ENCODE data around the gene ASIC3.

The ASIC3 gene

GRCh38 chr7:151070574-151070960, 22.2 kb downstream of the ASIC3 start:
- no peak for DNase-seq (ENCODE audit: low read depth in 2 of 2)

- no peak for DNase-seq (ENCODE audit: low read depth in 2 of 2)
Measured at GRCh38 chr7:151071032-151071866, 22.9 kb downstream of the ASIC3 start.

DNA sequence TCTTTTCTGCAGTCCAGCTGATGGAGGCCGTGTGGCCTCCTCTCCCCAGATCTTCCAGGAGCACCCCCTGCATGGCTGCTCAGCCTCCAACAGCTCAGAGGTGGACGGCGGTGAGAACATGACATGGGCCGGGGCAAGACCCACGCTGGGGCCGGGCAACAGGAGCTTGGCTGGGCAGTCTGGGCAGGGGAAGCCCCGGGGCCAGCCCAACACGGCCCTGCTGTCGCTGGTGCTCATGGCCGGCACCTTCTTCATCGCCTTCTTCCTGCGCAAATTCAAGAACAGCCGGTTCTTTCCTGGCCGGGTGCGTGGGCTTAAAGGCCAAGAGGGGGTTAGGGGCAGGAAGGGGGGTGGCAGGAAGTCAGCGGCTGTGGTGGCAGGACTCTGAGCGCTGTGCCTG, 25.7 kb downstream of the ASIC3 start:
- no peak for DNase-seq (ENCODE audit: low read depth in 2 of 2)

DNA sequence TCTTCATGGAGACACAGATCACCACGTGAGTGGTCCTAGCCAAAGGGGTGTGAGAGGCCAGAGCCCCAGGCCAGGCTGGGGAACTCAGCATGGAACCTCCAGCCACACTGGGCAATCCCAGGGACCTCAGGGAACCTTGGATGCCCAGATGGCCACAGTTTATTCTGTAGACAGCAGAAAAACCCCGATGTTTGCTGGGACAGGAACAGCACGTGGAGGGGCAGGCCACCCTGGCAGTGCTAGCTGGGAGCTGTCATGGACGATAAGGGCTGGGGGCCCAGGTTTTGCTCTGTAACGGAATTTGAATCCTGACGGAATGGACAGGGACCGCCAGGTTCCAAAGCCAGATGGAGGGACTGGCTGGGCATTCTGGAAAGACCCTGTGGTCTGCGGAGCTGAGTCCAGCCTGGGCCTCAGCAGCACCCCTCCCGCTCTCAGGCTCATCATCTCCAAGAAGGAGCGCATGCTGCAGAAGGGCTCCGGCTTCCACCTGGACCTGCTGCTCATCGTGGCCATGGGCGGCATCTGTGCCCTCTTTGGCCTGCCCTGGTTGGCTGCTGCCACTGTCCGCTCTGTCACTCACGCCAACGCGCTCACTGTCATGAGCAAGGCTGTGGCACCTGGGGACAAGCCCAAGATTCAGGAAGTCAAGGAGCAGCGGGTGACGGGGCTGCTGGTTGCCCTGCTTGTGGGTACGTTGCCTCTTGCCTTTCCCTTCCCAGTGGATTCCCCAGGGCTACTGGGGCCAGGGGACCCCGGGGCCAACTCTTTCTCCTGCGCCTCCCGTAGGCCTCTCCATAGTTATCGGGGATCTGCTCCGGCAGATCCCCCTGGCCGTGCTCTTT, 26.7 kb downstream of the ASIC3 start:
- DNase-seq (ENCODE audit: low read depth in 2 of 2): no peak

DNA sequence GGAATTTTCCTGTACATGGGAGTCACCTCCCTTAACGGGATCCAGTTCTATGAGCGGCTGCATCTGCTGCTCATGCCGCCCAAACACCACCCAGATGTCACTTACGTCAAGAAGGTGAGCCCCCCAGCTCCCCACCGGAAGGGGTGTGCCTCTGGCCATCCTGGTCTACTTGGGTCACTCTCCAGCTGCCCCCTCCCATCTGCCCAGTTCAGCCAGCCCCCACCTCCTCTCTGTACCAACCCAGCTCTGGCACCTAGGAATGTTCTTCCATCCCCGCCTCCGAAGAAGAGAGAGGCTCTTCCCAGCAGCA, 27.3 kb downstream of the ASIC3 start:
- DNase-seq (ENCODE audit: low read depth in 2 of 2): no peak

DNA sequence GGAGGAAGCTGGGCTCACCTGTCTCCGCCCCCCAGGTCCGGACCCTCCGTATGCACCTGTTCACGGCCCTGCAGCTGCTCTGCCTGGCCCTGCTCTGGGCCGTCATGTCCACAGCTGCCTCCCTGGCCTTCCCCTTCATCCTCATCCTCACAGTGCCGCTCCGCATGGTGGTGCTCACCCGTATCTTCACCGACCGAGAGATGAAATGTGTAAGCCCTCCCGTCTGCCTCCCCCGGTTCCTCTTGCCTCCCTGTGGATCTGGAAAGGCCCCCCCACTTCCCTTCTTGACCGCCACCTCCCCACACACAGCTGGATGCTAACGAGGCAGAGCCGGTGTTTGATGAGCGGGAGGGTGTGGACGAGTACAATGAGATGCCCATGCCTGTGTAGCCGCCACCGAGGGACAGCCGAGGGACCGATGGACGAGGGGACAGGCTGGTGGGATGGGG, 27.7 kb downstream of the ASIC3 start:
- no peak for DNase-seq (ENCODE audit: low read depth in 2 of 2)

GRCh38 chr7:151076863-151077704, 28.8 kb downstream of the ASIC3 start:
- no peak for DNase-seq (ENCODE audit: low read depth in 2 of 2)

DNA sequence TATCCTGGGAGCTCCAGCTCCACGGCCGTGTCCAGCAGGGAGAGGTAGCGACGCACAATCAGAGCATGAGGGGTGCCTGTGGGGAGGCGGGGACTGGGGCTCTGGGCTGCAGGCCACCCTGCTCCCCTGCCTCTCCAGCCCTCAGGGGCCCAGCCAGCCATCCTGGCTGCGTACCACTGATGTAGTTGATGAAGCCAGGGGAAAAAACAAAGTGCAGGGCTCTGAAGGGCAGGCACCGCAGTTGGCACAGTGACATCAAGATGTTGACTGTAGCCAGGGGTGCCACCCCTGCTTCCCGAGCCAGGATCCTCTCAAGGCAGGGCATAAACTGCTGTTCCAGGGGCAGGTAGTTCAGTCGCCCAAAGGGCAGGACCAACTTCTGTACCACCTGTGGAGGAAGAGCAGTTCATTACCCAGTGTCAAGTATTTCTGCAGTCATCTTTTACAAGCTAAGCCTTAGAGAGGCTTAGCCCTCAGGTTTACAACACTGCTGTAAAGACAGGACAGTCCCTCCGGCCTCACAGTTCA, 29.4 kb downstream of the ASIC3 start:
- DNase-seq (ENCODE audit: low read depth in 2 of 2): no peak

DNA sequence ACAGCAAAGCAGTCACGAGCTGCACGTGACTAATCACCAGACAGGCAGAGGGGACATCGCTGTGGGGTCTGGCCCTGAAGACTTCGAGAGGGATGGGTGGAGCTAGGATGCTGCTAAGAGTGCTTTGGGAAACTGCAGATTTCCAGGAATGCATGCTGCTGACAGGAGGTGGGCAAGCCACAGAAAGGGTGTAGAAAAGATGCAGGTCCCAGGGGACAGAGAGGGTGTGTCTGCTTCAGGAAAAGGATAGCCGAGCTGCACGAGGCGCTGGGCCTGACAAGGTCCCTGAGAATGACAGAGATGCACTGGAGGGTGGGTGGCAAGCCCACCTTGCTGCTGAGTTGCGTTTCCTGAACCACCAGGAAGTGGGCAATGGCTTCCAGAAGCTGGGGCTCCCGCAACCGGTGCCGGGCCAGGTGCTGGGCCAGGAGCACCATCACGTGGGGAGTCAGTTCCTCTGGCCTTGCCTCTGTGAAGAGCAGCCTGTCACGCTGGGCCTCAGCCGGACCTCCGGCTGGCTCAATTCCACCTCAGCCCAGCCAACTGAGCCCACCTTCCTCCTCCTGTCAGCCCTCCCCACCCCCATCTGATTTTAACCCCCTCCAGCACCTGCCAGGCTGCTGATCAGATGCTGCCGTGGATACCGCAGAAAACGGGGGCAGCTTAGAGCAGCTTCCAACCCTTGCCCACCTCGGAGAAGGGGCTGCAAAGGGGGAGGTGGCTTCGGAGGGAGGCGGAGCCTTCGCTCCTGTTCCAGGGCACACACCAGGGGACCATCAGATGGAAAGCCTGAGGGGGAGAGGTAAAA, 30.1 kb downstream of the ASIC3 start:
- DNase-seq (ENCODE audit: low read depth in 2 of 2): no peak

DNA sequence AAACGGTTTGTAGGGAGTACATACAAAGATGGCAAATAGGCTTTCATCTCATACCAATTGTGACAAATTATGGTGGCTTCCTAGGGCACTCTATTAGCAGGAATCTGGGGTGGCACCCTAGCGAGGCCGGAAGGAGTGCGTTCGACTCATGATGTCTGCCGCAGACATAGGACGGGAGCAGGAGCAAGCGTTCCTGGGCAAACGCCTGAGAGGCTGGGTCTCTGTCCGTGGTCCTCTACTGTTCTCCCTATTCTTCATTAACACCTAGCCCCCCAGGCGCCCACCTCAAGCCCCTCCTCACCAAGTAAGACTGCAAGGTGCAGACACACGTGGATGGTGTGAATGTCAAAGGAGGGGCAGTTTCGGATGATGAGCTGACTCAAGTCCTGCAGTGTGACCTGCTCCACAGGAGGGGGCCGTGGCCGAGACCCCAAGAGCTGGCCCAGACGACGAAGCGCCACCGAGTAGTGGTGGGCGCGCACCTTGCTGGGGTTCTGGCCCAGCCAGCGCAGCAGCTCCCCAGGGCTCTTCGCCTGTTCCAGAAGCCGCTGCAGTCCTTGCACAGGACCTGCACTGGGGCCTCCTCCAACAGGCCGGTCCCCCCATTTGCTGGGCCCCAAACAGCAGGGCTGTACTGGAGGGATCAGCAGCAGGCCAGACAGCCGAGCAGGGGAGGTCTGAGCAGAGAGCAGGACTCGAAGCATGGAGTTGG, 31.0 kb downstream of the ASIC3 start:
- DNase-seq (ENCODE audit: low read depth in 2 of 2): no peak

- DNase-seq (ENCODE audit: low read depth in 2 of 2): no peak
Measured at GRCh38 chr7:151080067-151080521, 31.8 kb downstream of the ASIC3 start.

DNA sequence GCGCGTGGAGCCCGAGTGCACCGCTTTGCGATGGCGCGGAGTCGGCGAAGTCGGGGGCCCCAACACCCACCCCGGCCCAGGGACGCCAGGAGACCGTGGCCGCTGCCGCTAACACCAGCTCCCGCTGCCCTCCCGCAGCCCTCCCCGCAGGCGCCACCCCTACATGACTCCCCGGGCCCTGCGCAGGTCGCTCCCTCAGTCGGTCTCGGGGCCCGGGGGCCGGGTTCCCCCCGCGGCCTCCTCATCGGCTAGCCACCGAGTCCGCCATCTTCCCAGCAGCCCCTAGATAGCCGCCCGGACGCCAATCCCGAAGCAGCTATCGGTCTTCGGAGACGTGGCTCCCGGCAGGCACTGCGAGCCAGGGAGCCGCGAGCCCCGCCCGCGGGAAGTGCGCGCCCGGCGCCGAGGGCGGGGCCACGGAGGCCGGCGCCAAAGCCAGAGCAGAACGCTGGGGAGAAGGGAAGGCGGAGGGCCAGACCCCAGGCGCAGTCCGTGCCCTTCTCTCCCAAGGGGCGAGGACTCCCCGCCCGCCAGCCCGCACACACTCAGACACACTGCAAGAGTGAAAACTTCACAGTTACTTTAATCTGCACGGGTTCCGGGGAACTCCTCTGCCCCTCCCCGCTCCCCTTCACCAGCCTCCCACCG, 32.3 kb downstream of the ASIC3 start, which contains the start of gene FASTK:
FASTK (minus strand) TSS at position 288 of the 648 bp plus-strand sequence; CDS start at position 245, 43 bp downstream.
- DNase-seq (ENCODE audit: low read depth in 2 of 2): peak; percentile 78 to 80

DNA sequence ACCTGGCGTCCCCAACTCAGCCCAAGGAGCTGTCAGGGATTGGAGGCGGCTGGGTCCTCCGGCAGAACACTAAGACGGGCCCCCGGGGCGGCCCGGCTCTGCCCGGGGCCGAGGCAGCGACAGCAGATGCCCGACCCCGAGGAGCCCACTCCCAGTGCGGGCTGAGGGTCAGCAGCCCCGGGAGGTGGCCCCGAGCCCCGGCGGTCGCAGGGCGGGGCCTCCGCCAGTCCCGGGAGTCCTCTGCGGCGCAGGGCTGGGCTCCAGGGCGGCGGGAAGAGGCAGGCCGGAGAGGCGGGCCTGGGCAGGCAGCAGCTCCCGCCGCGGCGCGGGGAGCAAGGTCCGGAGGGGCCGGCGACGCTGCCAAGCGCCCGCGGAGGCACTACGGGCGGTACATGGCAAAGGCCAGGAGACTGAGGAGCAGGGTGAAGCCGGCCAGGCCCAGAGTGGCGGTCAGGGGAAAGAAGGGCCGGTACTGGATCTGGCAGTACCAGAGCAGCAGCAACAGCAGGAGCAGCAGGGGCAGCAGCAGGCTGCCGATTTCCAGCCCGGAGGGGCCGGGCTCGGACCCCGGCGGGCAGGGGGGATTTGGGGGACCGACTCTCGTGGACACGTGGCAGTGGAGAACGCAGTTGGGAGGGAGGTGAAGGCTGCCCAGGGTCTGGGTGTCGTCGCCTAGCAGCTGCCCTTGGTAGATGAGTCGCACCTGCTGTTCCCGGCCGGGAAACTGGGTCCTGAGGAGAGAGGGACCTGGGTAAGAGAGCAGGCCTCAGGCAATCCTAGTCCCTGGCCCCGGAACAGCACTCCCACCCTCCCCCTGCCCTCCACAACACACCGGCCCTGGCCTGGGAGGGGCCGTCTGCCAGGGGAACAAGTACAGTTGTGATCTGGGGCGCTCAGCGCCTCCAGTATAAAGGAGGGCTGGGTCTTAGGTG, 33.1 kb downstream of the ASIC3 start:
- DNase-seq (ENCODE audit: low read depth in 2 of 2): no peak

DNA sequence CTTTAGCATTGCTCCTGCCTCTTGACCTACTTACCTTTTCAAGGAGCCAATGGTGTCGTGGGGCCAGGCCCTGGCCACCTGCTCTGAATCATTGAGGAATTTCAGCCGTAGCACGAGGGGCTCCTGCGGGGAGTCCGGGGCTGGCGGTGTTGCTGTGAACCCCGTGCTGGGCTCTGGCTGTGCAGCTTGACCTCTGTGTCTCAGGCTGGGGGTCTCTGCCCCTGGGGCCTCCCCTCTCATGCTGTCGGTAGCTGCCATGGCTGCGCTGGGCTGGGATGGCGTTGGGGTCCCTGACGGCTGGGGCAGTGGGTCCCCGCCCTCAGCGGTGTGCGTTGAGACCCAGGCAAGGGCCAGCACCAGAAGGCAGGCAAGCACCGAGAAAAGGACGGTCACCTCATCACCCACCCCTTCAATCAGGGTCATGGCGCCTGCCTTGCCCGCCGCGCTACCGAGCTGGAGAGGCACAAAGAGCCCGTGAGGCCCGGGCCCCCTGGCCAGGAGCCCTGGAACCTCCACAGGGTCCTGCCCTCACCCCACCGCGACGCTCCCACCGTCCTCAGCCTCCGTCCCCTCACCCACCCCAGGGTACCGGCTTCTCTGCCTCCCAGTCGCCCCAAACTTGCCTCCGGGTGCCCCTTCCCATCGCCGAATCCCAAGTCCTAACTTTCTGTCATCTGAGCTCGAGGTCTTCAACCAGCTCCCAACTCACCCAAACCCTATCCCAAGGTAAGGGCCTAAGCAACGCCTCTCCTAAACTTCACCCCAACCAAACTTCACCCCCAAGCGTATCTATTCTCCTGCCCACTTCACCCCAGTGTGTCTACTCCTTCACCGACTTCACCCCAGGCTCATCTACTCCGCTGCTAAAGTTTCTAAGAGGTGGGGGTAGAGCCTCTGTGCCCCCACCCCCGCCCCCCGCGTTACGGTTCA, 34.1 kb downstream of the ASIC3 start:
- DNase-seq (ENCODE audit: low read depth in 2 of 2): no peak

DNA sequence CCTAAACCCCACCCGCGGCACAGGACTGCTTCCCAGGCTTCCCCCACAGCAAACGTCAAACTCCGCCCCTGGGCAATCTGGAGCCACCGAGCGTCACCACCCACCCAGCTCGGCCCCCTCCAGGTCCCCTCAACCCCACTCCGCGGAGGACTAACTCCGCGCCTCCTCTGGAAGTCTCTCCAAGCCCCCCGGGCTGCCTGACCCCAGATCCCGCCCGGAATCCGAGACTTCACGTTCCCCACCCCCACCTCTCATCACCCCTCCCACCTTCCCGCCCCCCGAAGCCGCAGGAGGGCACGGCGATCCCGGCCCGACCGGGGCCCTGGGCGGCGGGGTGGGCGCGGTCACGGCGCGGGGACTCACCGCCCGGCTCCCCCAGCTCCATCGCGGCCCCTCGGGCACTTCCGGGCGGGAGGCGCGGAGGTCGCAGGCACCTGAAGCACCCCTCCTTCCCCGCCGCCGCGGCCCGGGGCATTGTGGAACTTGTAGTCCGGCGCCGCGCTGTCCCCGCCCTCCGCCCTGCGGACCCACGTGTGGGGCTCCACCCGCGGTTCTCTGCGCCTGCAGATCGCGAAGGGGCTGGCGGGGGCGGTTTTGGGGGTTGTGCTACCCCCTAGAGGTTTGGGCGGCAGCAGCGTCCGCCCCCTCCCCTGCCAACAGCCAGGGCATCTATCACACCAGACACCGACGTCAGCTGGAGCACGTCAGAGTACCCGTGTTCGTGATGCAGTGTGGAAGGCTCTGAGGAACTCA, 34.9 kb downstream of the ASIC3 start, which contains the start of gene TMUB1:
TMUB1 (minus strand) TSS at position 423 of the 753 bp plus-strand sequence. CDS start 930 bp downstream, outside the sequence.
- DNase-seq (ENCODE audit: low read depth in 2 of 2): peak; percentile 71 to 74

DNA sequence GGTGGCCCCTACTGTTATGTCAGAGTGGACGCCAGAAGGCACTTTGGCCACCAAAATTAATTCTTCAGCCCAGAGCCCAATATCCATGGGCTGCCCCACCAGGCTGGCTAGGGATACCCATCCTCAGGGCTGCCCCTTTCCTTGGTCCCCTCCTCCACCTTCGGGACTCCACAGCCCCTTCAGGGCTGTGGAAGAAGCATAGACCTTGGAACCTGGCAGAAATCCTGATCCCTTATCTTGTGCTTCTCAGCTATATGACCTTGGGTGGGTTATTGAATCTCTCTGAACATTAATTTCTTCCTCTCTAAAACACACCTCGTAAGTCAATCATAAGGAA, 35.5 kb downstream of the ASIC3 start:
- DNase-seq (ENCODE audit: low read depth in 2 of 2): no peak

DNA sequence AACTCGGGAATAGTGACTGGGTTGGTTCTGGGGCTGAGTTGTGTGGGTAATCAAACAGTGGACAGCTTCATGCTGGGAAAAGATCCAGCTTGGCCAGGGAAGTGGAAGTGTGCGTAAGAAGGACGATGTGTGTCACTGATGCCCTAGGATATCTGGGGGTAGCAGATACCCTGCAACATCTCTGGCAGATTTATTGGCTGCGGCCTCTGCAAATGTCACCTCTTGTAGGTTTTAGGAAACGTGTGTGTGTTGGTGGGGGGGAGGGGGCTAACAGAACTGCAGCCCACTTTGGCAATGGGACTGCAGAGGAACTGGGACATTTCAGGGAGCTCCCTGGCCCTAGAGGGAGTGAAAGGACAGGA, 37.0 kb downstream of the ASIC3 start:
- DNase-seq (ENCODE audit: low read depth in 2 of 2): no peak

Measured in activated CD4-positive, alpha-beta T cell treated with anti-CD3 and anti-CD28 coated beads for 24 hours (primary cell).